SH-SY5Y (cell line): ENCODE results near the gene SMAD9.

Experiments used
- GATA2 ChIP-seq: IDR thresholded peaks from 2 replicates; pipeline ENCODE4 v1.6.1; 2011; ENCODE audit warnings: mild to moderate bottlenecking, low read depth, low read length
- GATA3 ChIP-seq: IDR thresholded peaks from 2 replicates; pipeline ENCODE4 v1.6.1; 2011; ENCODE audit warnings: low read depth, mild to moderate bottlenecking, low read length, moderate library complexity

DNA sequence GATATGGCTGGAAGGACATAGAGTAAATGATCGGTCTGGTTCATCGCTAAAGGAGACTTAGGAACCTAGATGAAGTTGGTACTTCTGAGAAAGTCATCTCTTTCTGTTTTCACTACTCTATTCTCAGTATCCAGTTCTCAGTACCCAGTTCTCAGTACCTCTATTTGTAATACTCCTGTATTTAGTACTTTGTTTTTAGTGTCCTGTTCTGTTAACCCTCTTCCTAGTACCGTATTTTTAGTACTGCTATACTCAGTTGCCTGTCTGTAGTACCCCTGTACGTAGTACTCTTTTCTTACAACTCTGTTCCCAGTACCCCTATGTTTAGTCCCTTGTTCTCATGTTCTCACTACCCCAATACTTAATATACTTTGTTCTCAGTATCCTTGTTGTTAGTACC lies 99.8 kb downstream of the SMAD9 start:
- TF ChIP-seq GATA2 (no peak), GATA3 (no peak)
